ENCODE results near the gene ALPI. TPM values are rescaled to one million over a fixed set of nuclear protein-coding genes. Genes with fewer than 3 reads are reported as not detected.

ALPI gene
- total and polyA plus RNA-seq, 10 of the 15 experiments (the other 5 are each of a cell fraction or from before 2014, with no cell fraction given), result not detected

GRCh38 chr2:232419245-232420072 lies 36.5 kb upstream of the ALPI start:
- 80% methylated on average over 72 of the region's 79 CpGs for WGBS (ENCODE audit: insufficient coverage, insufficient replicate concordance, low lambda C conversion rate, missing lambda C conversion rate)
- RAD21 ChIA-PET (ENCODE audit: unreplicated experiment), result no interaction called here
- no peak overlapping the region for H3K9ac ChIP-seq (ENCODE audit: control insufficient read depth, insufficient read depth, low read length)
- FAIRE-seq (no peak), ATAC-seq (no peak), DNase-seq (ENCODE audit: low read depth, low spot score) (no peak)
- no peaks in the 10 kb centered on the region for H4K20me1 ChIP-seq (ENCODE audit: control insufficient read depth, insufficient read depth)
- no TSS peak for BruUV-seq (replicated peaks)
- H3K36me3 ChIP-seq (ENCODE audit: control insufficient read depth in 2 of 2, insufficient read depth in 2 of 2, low read length in 1 of 2), result no peaks in the 10 kb centered on the region
- POLR2A ChIA-PET, result no interaction called here
- intact Hi-C loops (cut with micrococcal nuclease; ENCODE audit: unreplicated experiment), result no loop called here
- SMC1A ChIA-PET (ENCODE audit: uncharacterized antibody, unreplicated experiment), result no interaction called here
- no peak overlapping the region for H2AFZ ChIP-seq (ENCODE audit: control insufficient read depth, low read depth, low read length)
- in situ Hi-C loops (cut with MboI), result no loop called here
- no peaks in the 10 kb centered on the region; the same call in 2 of the 3 replicates for H3K9me3 ChIP-seq (replicated peaks; ENCODE audit: control insufficient read depth, insufficient read depth, low read length)
- no peak overlapping the region for H3K27ac ChIP-seq (ENCODE audit: control insufficient read depth, insufficient read depth)
- no peaks in the 10 kb centered on the region for H3K79me2 ChIP-seq (ENCODE audit: control insufficient read depth, insufficient read depth, low read length)
- no peak overlapping the region for H3K4me2 ChIP-seq (ENCODE audit: control insufficient read depth, insufficient read depth)
- H3K4me1 ChIP-seq (ENCODE audit: control insufficient read depth, insufficient read depth, low read length), result no peaks in the 10 kb centered on the region
- H3K4me3 ChIP-seq, result no peak overlapping the region
- CTCF ChIA-PET, result no interaction called here
- no peak for TF ChIP-seq POLR2AphosphoS5 (IDR thresholded peaks at IDR 0.05; ENCODE audit: low read length)
- no peak for TF ChIP-seq FOXK2 (IDR thresholded peaks at IDR 0.05)
- no peak for TF ChIP-seq ESRRA (IDR thresholded peaks at IDR 0.05; ENCODE audit: low read length)
- TF ChIP-seq ATF7 (IDR thresholded peaks at IDR 0.05; ENCODE audit: low read depth), result no peak
- TF ChIP-seq RFX5 (IDR thresholded peaks at IDR 0.05; ENCODE audit: low read depth, low read length), result no peak
- no peak for TF ChIP-seq E2F8 (IDR thresholded peaks at IDR 0.05; ENCODE audit: low read depth, partially characterized antibody)
- no peak for TF ChIP-seq KAT2A (conservative IDR thresholded peaks at IDR 0.05; ENCODE audit: control insufficient read depth, low read depth, low read length)
- TF ChIP-seq NKRF (conservative IDR thresholded peaks at IDR 0.05), result no peak
- TF ChIP-seq, protein P1, sequence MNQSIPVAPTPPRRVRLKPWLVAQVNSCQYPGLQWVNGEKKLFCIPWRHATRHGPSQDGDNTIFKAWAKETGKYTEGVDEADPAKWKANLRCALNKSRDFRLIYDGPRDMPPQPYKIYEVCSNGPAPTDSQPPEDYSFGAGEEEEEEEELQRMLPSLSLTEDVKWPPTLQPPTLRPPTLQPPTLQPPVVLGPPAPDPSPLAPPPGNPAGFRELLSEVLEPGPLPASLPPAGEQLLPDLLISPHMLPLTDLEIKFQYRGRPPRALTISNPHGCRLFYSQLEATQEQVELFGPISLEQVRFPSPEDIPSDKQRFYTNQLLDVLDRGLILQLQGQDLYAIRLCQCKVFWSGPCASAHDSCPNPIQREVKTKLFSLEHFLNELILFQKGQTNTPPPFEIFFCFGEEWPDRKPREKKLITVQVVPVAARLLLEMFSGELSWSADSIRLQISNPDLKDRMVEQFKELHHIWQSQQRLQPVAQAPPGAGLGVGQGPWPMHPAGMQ (IDR thresholded peaks at IDR 0.05; ENCODE audit: borderline replicate concordance), result no peak
- TF ChIP-seq JUNB (IDR thresholded peaks at IDR 0.05), result no peak
- no peak for TF ChIP-seq IRF4 (IDR thresholded peaks at IDR 0.05; ENCODE audit: low read depth, low read length)
- peaks cover 8% of the 10 kb centered on the region in 2 experiments; a peak in 3 of 4 replicates for H3K27me3 ChIP-seq (replicated peaks in 1 of 2; ENCODE audit: control insufficient read depth in 2 of 2, insufficient read depth in 2 of 2, low read length in 1 of 2)
